HepG2 (cell line): ENCODE data around the gene RIPPLY1. TPM values are rescaled to one million over a fixed set of nuclear protein-coding genes. Genes with fewer than 3 reads are reported as not detected.

Experiments
- CREM ChIP-seq, 2 experiments: sonication (generic) in 1 of 2; formaldehyde crosslinking in 1 of 2; IDR thresholded peaks; 2 replicates each; pipeline versions ENCODE4 v1.4.0 to v1.6.1; 2016 to 2020; ENCODE audit warnings: antibody characterized with exemption in 1 of 2, mild to moderate bottlenecking in 1 of 2, missing genetic modification reagents in 1 of 2
- ELF1 ChIP-seq: sonication (generic); formaldehyde crosslinking; IDR thresholded peaks from 2 replicates; pipeline ENCODE4 v1.4.0; 2020; ENCODE audit warnings: missing genetic modification reagents
- FOSL2 ChIP-seq: sonication (generic); formaldehyde crosslinking; IDR thresholded peaks from 2 replicates; pipeline ENCODE4 v1.4.0; 2020; ENCODE audit warnings: missing genetic modification reagents
- GATAD2A ChIP-seq: IDR thresholded peaks from 2 replicates; pipeline ENCODE4 v1.6.1; 2016
- HMG20A ChIP-seq: IDR thresholded peaks from 2 replicates; pipeline ENCODE4 v1.6.1; 2016; ENCODE audit warnings: borderline replicate concordance
- KAT2B ChIP-seq: fragments of 150-350 bp; IDR thresholded peaks from 2 replicates; pipeline ENCODE4 v1.6.1; 2014; ENCODE audit warnings: low read depth, low read length, borderline replicate concordance
- MED13 ChIP-seq: sonication (generic); formaldehyde crosslinking; IDR thresholded peaks from 2 replicates; pipeline ENCODE4 v1.5.0; 2020; ENCODE audit warnings: missing genetic modification reagents
- MTF1 ChIP-seq: sonication (generic); formaldehyde crosslinking; IDR thresholded peaks from 2 replicates; pipeline ENCODE4 v1.5.0; 2020; ENCODE audit warnings: missing genetic modification reagents
- MYC ChIP-seq: sonication (generic); formaldehyde crosslinking; IDR thresholded peaks from 2 replicates; pipeline ENCODE4 v1.9.0; 2021; ENCODE audit warnings: missing genetic modification reagents, borderline replicate concordance
- NCOA2 ChIP-seq: sonication (generic); formaldehyde crosslinking; IDR thresholded peaks from 2 replicates; pipeline ENCODE4 v1.8.0; 2022; ENCODE audit warnings: inconsistent platforms
- NR2F6 ChIP-seq, 2 experiments: IDR thresholded peaks; 2 replicates each; pipeline ENCODE4 v1.6.1; 2016; ENCODE audit warnings: antibody characterized with exemption in 1 of 2, mild to moderate bottlenecking in 1 of 2
- PAXIP1 ChIP-seq: sonication (generic); formaldehyde crosslinking; conservative IDR thresholded peaks from 2 replicates; pipeline ENCODE4 v1.4.0; 2020; ENCODE audit warnings: mild to moderate bottlenecking, missing genetic modification reagents, moderate library complexity
- PPARG ChIP-seq: conservative IDR thresholded peaks from 2 replicates; pipeline ENCODE4 v1.6.1; 2016; ENCODE audit warnings: missing biosample characterization, missing genetic modification reagents
- RFX3 ChIP-seq: IDR thresholded peaks from 2 replicates; pipeline ENCODE4 v1.6.1; 2016; ENCODE audit warnings: missing biosample characterization, missing genetic modification reagents
- SAFB2 ChIP-seq: sonication (generic); formaldehyde crosslinking; IDR thresholded peaks from 2 replicates; pipeline ENCODE4 v1.5.1; 2020; ENCODE audit warnings: missing genetic modification reagents, low read depth, mild to moderate bottlenecking, borderline replicate concordance
- SAP130 ChIP-seq: IDR thresholded peaks from 2 replicates; pipeline ENCODE4 v1.6.1; 2016; ENCODE audit warnings: low read depth
- SOX13 ChIP-seq, 3 experiments: fragments of 450-650 bp in 1 of 3; sonication (generic) in 1 of 3; formaldehyde crosslinking in 1 of 3; IDR thresholded peaks in 2 of 3; conservative IDR thresholded peaks in 1 of 3; 2 replicates each; pipeline versions ENCODE4 v1.5.0 to v1.6.1; 2016 to 2020; ENCODE audit warnings: antibody characterized with exemption in 1 of 3, mild to moderate bottlenecking in 1 of 3, missing compliant biosample characterization in 1 of 3, missing genetic modification reagents in 1 of 3, moderate library complexity in 1 of 3
- TBL1XR1 ChIP-seq: fragments of 150-350 bp; IDR thresholded peaks from 2 replicates; pipeline ENCODE4 v1.6.1; 2014; ENCODE audit warnings: borderline replicate concordance, low read length; ENCODE audit not compliant: partially characterized antibody
- TCF7 ChIP-seq: sonication (generic); IDR thresholded peaks from 2 replicates; pipeline ENCODE4 v1.6.1; 2016; ENCODE audit warnings: antibody characterized with exemption, low read depth
- TCF7L2 ChIP-seq: IDR thresholded peaks from 2 replicates; pipeline ENCODE4 v1.6.1; 2011; ENCODE audit warnings: mild to moderate bottlenecking, low read depth, low read length, moderate library complexity
- ZFP37 ChIP-seq: sonication (generic); formaldehyde crosslinking; IDR thresholded peaks from 2 replicates; pipeline ENCODE4 v1.4.0; 2020; ENCODE audit warnings: missing genetic modification reagents, borderline replicate concordance
- ZUFSP ChIP-seq: sonication (generic); formaldehyde crosslinking; IDR thresholded peaks from 2 replicates; pipeline ENCODE4 v1.9.0; 2021; ENCODE audit warnings: missing genetic modification reagents, mild to moderate bottlenecking, borderline replicate concordance
- polyA plus RNA-seq, 8 experiments: library from polyadenylated mRNA; depleted of rRNA in 3 of 8; stranded (reverse) in 7 of 8; unstranded in 1 of 8; fragments of >200 nt; fragmentation: Illumina TruSeq in 4 of 8; extraction: Trizol in 4 of 8; gene quantifications; 2 replicates each; pipeline versions ENCODE4 v1.2.1 to v1.2.3, GENCODE V29; 2011 to 2016; ENCODE audit warnings: low read depth in 4 of 8, missing spikeins in 1 of 8, mixed read lengths in 1 of 8; ENCODE audit not compliant: insufficient read depth in 1 of 8
- total RNA-seq, 5 experiments: library from RNA; depleted of rRNA; stranded (reverse); fragments of >200 nt; fragmentation: Illumina TruSeq; extraction: Trizol; gene quantifications; 2 replicates each; pipeline ENCODE4 v1.2.3, GENCODE V29; 2016; ENCODE audit warnings: low read depth in 1 of 5
- TF ChIP-seq, protein P1 (sequence below): sonication (generic); IDR thresholded peaks from 2 replicates; pipeline ENCODE4 v1.6.1; 2016; ENCODE audit warnings: low read depth, borderline replicate concordance
- TF ChIP-seq, protein P2 (sequence below): conservative IDR thresholded peaks from 2 replicates; pipeline ENCODE4 v1.6.1; 2018; ENCODE audit warnings: missing genetic modification reagents

The RIPPLY1 gene
- total and polyA plus RNA-seq, 2 of the 13 experiments (the other 11 are each of a cell fraction or from before 2014, with no cell fraction given): 0.41 to 0.49 TPM

DNA sequence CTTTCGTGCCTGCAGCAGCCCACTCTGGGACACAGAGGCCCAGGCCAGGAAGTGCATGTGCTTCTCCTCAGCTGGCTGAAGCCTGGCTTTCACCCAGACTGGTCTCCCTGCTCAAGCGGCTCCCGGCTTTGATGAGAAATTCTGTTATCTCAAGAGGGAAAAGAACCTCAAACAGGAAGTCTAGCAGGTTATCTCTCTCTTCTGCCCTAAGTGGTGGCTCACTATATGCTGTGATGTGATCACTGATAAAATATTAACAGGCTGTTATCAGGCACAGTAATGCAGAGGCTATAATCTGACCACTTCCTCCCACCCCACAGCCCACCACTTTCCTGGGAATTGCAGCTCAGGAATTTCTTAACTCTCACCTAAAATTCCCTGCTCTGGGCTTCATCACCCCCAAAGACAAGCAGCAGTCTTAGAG, 30.4 kb upstream of the RIPPLY1 start (continued):
- TF ChIP-seq ZUFSP (CRISPR knock-in tag) (no peak), TCF7 (peak; percentile 78), GATAD2A (CRISPR knock-in tag) (peak; percentile 23; the same call in 1 of the 2 replicates), MYC (peak; percentile 41; the same call in 1 of the 2 replicates), HMG20A (CRISPR knock-in tag) (peak; percentile 55; the same call in 1 of the 2 replicates), ZFP37 (CRISPR knock-in tag) (no peak), NCOA2 (CRISPR knock-in tag) (peak; percentile 67; the same call in 1 of the 2 replicates), CREM (IDR thresholded peaks at IDR 0.05) (peak; percentile 55), CREM (CRISPR knock-in tag; IDR thresholded peaks at IDR 0.05) (no peak), PPARG (CRISPR knock-in tag) (peak; percentile 33; the same call in 1 of the 2 replicates), SAFB2 (CRISPR knock-in tag) (no peak), NR2F6 (IDR thresholded peaks at IDR 0.05) (peak; percentile 43; the same call in 1 of the 2 replicates), NR2F6 (CRISPR knock-in tag; IDR thresholded peaks at IDR 0.05) (peak; percentile 14; the same call in 1 of the 2 replicates), TBL1XR1 (no peak), RFX3 (CRISPR knock-in tag) (no peak), MED13 (peak; percentile 50; the same call in 1 of the 2 replicates), KAT2B (no peak), ELF1 (CRISPR knock-in tag) (peak; percentile 43; the same call in 1 of the 2 replicates), SAP130 (CRISPR knock-in tag) (0 out of 2 replicates have a peak, but pooled peaks have one; percentile 17), SOX13 (IDR thresholded peaks at IDR 0.05) (no peak), SOX13 (CRISPR knock-in tag; conservative IDR thresholded peaks at IDR 0.05 in 1 of 2, IDR thresholded peaks at IDR 0.05 in 1 of 2) (peak in 1 of 2 experiments; percentile 44; a peak in 1 of 4 replicates), TCF7L2 (peak; percentile 52; the same call in 1 of the 2 replicates), FOSL2 (CRISPR knock-in tag) (peak; percentile 31), MTF1 (no peak), PAXIP1 (CRISPR knock-in tag) (peak; percentile 62)
- TF ChIP-seq, protein P1, sequence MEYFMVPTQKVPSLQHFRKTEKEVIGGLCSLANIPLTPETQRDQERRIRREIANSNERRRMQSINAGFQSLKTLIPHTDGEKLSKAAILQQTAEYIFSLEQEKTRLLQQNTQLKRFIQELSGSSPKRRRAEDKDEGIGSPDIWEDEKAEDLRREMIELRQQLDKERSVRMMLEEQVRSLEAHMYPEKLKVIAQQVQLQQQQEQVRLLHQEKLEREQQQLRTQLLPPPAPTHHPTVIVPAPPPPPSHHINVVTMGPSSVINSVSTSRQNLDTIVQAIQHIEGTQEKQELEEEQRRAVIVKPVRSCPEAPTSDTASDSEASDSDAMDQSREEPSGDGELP: peak; percentile 69; the same call in 1 of the 2 replicates
- TF ChIP-seq, protein P2, sequence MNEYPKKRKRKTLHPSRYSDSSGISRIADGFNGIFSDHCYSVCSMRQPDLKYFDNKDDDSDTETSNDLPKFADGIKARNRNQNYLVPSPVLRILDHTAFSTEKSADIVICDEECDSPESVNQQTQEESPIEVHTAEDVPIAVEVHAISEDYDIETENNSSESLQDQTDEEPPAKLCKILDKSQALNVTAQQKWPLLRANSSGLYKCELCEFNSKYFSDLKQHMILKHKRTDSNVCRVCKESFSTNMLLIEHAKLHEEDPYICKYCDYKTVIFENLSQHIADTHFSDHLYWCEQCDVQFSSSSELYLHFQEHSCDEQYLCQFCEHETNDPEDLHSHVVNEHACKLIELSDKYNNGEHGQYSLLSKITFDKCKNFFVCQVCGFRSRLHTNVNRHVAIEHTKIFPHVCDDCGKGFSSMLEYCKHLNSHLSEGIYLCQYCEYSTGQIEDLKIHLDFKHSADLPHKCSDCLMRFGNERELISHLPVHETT (CRISPR knock-in tag): no peak
